Lung (tissue), 12 donors: ENCODE data around the gene CAPN11. TPM values are rescaled to one million over a fixed set of nuclear protein-coding genes. Genes with fewer than 3 reads are reported as not detected.
"Not testable (repeated sequence)": the region's sequence is repeated elsewhere in the genome, so short reads cannot be mapped to it uniquely, and the experiment has no call there.

Source experiments
- ATAC-seq: fragments of 200-7000 bp; cut with Tn5 transposase; one replicate; pipeline ENCODE4 v1.9.1; 2020; ENCODE audit warnings: moderate number of reproducible peaks; ENCODE audit not compliant: insufficient read depth, low FRiP score
- DNase-seq, 3 donors: peaks; one replicate each; pipeline ENCODE4 v3.0.0-alpha.2; 2013 to 2017
- H3K27ac ChIP-seq, 2 donors: one replicate each; pipeline ENCODE4 v1.5.1; 2013; ENCODE audit warnings: mild to moderate bottlenecking in 2 of 2, moderate library complexity in 2 of 2, control low read depth in 1 of 2, inconsistent platforms in 1 of 2, low read depth in 1 of 2, low read length in 1 of 2
- H3K27me3 ChIP-seq, 3 donors: one replicate each; pipeline ENCODE4 v1.5.1; 2013; ENCODE audit warnings: low read length in 2 of 3; ENCODE audit not compliant: control insufficient read depth in 3 of 3, insufficient read depth in 3 of 3
- H3K36me3 ChIP-seq, 4 donors: one replicate each; pipeline ENCODE4 v1.5.1; 2013; ENCODE audit warnings: low read length in 4 of 4, mild to moderate bottlenecking in 1 of 4, moderate library complexity in 1 of 4; ENCODE audit not compliant: control insufficient read depth in 4 of 4, insufficient read depth in 4 of 4
- H3K4me1 ChIP-seq, 5 donors: one replicate each; pipeline ENCODE4 v1.5.1; 2013; ENCODE audit warnings: low read length in 5 of 5, mild to moderate bottlenecking in 2 of 5, moderate library complexity in 1 of 5; ENCODE audit not compliant: control insufficient read depth in 5 of 5, insufficient read depth in 5 of 5
- H3K4me3 ChIP-seq: one replicate; pipeline ENCODE4 v1.5.1; 2013; ENCODE audit warnings: mild to moderate bottlenecking, control low read depth, moderate library complexity
- H3K9ac ChIP-seq, 2 donors: one replicate each; pipeline ENCODE4 v1.5.1; 2013; ENCODE audit warnings: low read length in 2 of 2, control low read depth in 1 of 2; ENCODE audit not compliant: insufficient read depth in 1 of 2
- H3K9me3 ChIP-seq, 4 donors: one replicate each; pipeline ENCODE4 v1.5.1; 2013; ENCODE audit warnings: low read length in 3 of 4, mild to moderate bottlenecking in 1 of 4, moderate library complexity in 1 of 4; ENCODE audit not compliant: control insufficient read depth in 4 of 4, insufficient read depth in 3 of 4
- WGBS, 2 donors: extraction: QIAGEN DNeasy Blood & Tissue Kit; methylation state at CpG; one replicate each; pipeline ENCODE4 v1.1.7; 2013; 5-methylcytosine and 5-hydroxymethylcytosine counted together
- polyA plus RNA-seq, 2 donors: library from polyadenylated mRNA; stranded (reverse); fragments of 200-250 nt; gene quantifications; one replicate each; pipeline ENCODE4 v1.2.1, GENCODE V29; 2013
- total RNA-seq, 2 donors: library from RNA; depleted of rRNA in 1 of 2; stranded (reverse); fragments of >200 nt in 1 of 2; gene quantifications; one replicate each; pipeline ENCODE4 v1.2.1, GENCODE V29; 2014 to 2021
- TF ChIP-seq, protein P1 (sequence below): IDR thresholded peaks from 2 replicates; pipeline ENCODE4 v1.5.1; 2012; ENCODE audit warnings: mild to moderate bottlenecking; ENCODE audit errors: control extremely low read depth, extremely low read depth
- donor health status: control.
- donor health status: control.
- donor health status: Bipolar disorder and iron deficiency.
- donor health status: healthy.
- donor health status: DM: yes; HTN: yes; CAD: no.

CAPN11 gene
- total and polyA plus RNA-seq, 4 donors, result 0.07 to 0.30 (median 0.15) TPM; not detected in 1

DNA sequence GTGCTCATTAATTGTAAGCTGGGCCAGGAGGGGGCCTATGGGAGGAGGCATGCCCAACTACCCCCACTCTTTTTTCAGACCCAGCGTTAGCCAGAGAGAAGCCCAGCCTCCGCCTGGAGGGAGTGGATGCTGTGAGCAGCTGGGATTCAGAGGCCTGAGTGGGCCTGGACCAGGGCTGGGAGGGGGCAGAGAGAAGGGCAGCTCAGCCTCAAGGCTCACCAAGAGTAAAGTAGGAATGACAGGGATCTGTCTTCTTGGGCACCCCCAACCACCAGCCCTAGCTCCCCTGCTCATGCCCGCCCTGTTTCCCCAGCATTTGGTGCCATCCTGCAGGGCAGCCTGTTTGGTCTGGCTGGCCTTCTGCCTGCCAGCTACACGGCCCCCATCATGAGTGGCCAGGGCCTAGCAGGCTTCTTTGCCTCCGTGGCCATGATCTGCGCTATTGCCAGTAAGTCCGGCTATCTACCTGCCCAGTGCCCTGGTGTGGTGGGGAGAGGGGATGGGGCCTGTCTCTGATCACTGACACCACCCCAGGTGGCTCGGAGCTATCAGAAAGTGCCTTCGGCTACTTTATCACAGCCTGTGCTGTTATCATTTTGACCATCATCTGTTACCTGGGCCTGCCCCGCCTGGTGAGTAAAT is 71.5 kb downstream of the CAPN11 start:
- TF ChIP-seq, protein P1, sequence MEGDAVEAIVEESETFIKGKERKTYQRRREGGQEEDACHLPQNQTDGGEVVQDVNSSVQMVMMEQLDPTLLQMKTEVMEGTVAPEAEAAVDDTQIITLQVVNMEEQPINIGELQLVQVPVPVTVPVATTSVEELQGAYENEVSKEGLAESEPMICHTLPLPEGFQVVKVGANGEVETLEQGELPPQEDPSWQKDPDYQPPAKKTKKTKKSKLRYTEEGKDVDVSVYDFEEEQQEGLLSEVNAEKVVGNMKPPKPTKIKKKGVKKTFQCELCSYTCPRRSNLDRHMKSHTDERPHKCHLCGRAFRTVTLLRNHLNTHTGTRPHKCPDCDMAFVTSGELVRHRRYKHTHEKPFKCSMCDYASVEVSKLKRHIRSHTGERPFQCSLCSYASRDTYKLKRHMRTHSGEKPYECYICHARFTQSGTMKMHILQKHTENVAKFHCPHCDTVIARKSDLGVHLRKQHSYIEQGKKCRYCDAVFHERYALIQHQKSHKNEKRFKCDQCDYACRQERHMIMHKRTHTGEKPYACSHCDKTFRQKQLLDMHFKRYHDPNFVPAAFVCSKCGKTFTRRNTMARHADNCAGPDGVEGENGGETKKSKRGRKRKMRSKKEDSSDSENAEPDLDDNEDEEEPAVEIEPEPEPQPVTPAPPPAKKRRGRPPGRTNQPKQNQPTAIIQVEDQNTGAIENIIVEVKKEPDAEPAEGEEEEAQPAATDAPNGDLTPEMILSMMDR, result no peak
- H3K9ac ChIP-seq, result no peak overlapping the region
- no peaks in the 10 kb centered on the region for H3K27me3 ChIP-seq
- 95% methylated on average over 10 of the region's 10 CpGs for WGBS, 2 donors
- H3K27ac ChIP-seq, result peak overlapping the region in 1 of 2 donors; percentile 87
- H3K36me3 ChIP-seq, result peaks cover 0 to 20% (median 1%) of the 10 kb centered on the region in 4 donors
- no peak overlapping the region for H3K4me3 ChIP-seq
- DNase-seq, result no peak
- peaks cover 3 to 25% (median 6%) of the 10 kb centered on the region in 5 donors for H3K4me1 ChIP-seq
- ATAC-seq, result no peak
- H3K9me3 ChIP-seq, result no peaks in the 10 kb centered on the region

DNA sequence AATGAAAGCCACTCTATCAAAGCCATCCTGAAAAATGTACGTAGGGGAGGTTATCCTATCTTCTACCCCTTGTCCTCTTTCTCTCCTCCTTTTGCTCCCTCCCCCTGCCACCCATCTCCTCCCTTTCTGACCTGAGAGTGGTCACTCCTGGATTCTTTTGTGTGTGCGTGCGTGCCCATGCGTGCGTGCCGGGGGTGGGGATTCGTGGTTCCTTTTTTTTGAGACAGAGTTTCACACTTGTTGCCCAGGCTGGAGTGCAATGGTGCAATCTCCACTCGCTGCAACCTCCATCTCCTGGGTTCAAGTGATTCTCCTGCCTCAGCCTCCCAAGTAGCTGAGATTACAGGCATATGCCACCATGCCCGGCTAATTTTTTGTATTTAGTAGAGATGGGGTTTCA is 72.8 kb downstream of the CAPN11 start:
- not testable (repeated sequence) for H3K9ac ChIP-seq, DNase-seq, H3K27me3 ChIP-seq, H3K4me3 ChIP-seq, H3K9me3 ChIP-seq, ATAC-seq
- peaks cover 3 to 24% (median 6%) of the 10 kb centered on the region in 5 donors for H3K4me1 ChIP-seq
- 40 to 81% methylated on average over 9 of the region's 9 CpGs for WGBS, 2 donors
- peak overlapping the region in 1 of 2 donors; percentile 73 for H3K27ac ChIP-seq
- H3K36me3 ChIP-seq, result peaks cover 0 to 20% (median 1%) of the 10 kb centered on the region in 4 donors

DNA sequence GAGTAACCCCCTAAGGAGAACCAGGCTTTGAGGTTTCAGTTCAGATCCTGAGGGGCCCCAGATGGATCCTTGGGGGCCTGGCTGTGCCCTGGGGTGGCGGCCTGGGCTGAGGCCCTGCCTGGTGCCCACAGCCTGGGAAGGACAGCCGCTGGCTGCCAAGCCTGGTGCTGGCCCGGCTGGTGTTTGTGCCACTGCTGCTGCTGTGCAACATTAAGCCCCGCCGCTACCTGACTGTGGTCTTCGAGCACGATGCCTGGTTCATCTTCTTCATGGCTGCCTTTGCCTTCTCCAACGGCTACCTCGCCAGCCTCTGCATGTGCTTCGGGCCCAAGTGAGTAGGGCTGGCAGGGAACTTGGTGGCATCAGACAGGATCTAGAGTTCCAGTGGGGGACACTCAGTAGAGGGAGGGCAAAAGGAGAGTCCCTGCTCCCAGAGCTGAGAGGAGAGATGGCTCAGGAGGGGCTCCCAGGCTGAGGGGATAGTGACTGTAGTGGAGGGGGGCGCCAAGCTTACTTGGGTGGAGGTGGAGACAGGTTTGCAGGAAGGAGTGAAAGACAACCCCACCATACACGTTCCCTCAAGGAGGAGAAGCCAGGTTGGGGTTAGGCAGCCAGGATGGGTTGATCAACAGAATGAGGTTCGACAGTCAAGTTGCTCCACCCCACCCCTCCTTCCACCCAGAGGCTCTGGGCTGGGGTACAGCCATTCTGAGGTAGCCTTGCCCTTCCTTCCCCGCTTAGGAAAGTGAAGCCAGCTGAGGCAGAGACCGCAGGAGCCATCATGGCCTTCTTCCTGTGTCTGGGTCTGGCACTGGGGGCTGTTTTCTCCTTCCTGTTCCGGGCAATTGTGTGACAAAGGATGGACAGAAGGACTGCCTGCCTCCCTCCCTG is 74.3 kb downstream of the CAPN11 start:
- TF ChIP-seq, protein P1, result no peak
- Histone ChIP-seq H3K4me1 (peaks cover under 1 to 20% (median 7%) of the 10 kb centered on the region in 5 donors), H3K27ac (peak overlapping the region; percentile 9 to 69), H3K4me3 (no peak overlapping the region), H3K9me3 (no peaks in the 10 kb centered on the region), H3K36me3 (peaks cover 0 to 20% (median 1%) of the 10 kb centered on the region in 4 donors), H3K27me3 (no peaks in the 10 kb centered on the region), H3K9ac (no peak overlapping the region)
- WGBS, 2 donors, result 72 to 87% methylated on average over 16 of the region's 16 CpGs
- ATAC-seq (no peak), DNase-seq (no peak)

DNA sequence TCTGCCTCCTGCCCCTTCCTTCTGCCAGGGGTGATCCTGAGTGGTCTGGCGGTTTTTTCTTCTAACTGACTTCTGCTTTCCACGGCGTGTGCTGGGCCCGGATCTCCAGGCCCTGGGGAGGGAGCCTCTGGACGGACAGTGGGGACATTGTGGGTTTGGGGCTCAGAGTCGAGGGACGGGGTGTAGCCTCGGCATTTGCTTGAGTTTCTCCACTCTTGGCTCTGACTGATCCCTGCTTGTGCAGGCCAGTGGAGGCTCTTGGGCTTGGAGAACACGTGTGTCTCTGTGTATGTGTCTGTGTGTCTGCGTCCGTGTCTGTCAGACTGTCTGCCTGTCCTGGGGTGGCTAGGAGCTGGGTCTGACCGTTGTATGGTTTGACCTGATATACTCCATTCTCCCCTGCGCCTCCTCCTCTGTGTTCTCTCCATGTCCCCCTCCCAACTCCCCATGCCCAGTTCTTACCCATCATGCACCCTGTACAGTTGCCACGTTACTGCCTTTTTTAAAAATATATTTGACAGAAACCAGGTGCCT is 75.0 kb downstream of the CAPN11 start:
- Histone ChIP-seq H3K27ac (peak overlapping the region; percentile 9 to 69), H3K4me1 (peaks cover 0 to 20% (median 7%) of the 10 kb centered on the region in 5 donors), H3K27me3 (no peaks in the 10 kb centered on the region), H3K4me3 (no peak overlapping the region), H3K36me3 (peaks cover 0 to 20% (median 1%) of the 10 kb centered on the region in 4 donors), H3K9me3 (no peaks in the 10 kb centered on the region), H3K9ac (no peak overlapping the region)
- 44 to 71% methylated on average over 14 of the region's 14 CpGs for WGBS, 2 donors
- TF ChIP-seq, protein P1, result no peak
- ATAC-seq, result no peak
- no peak for DNase-seq
